A673 (cell line): ENCODE data around the gene CAB39.

Experiments
- CTCF ChIP-seq: fragments of 300-800, 200-600 bp; sonication (generic); conservative IDR thresholded peaks from 2 replicates; pipeline ENCODE4 v1.5.1; 2017; ENCODE audit warnings: low read depth, mild to moderate bottlenecking, antibody characterized with exemption, low read length, moderate library complexity, mixed read lengths
- EZH2 ChIP-seq: fragments of 200-600 bp; sonication (generic); IDR thresholded peaks from 2 replicates; pipeline ENCODE4 v1.6.1; 2017; ENCODE audit warnings: borderline replicate concordance, low read depth, mild to moderate bottlenecking, mixed read lengths, antibody characterized with exemption, low read length; ENCODE audit not compliant: poor library complexity, severe bottlenecking

GRCh38 chr2:230716588-230716987, 3.9 kb downstream of the CAB39 start:
- TF ChIP-seq CTCF: no peak
- TF ChIP-seq EZH2: no peak
